ENCODE data around the gene FLT4. TPM values are rescaled to one million over a fixed set of nuclear protein-coding genes. Genes with fewer than 3 reads are reported as not detected.
A peak's percentile ranks its signal among the peaks of the same experiment; 100 is the strongest.

FLT4 gene
- total RNA-seq, 4 donors from 2014 or later: 7.6 to 15.2 (median 10.4) TPM

- TF ChIP-seq EP300 (IDR thresholded peaks at IDR 0.05) (no peak), CTCF (IDR thresholded peaks at IDR 0.05) (no peak), POLR2AphosphoS5 (IDR thresholded peaks at IDR 0.05) (no peak), POLR2A (IDR thresholded peaks at IDR 0.05) (no peak)
These were observed 54.9 kb downstream of the FLT4 start for GRCh38 chr5:180594311-180595045.

GRCh38 chr5:180593446-180594206 is 55.8 kb downstream of the FLT4 start:
- no peaks in the 10 kb centered on the region for H3K36me3 ChIP-seq
- no peak for TF ChIP-seq POLR2A (IDR thresholded peaks at IDR 0.05)
- peaks cover 59% of the 10 kb centered on the region for H3K27me3 ChIP-seq
- no peak for ATAC-seq
- H3K9me3 ChIP-seq: no peaks in the 10 kb centered on the region
- 88 to 90% methylated on average over 6 to 14 of the region's 19 CpGs for WGBS, 2 donors (ENCODE audit: low coverage in 1 of 2)
- no peak overlapping the region for H3K27ac ChIP-seq
- H3K4me1 ChIP-seq: peaks cover 0 to 21% (median 0%) of the 10 kb centered on the region in 3 donors
- no peak overlapping the region for H3K4me3 ChIP-seq

More at GRCh38 chr5:180594311-180595045, 54.9 kb downstream of the FLT4 start:
- Histone ChIP-seq H3K9me3 (no peaks in the 10 kb centered on the region), H3K36me3 (no peaks in the 10 kb centered on the region), H3K27ac (no peak overlapping the region), H3K27me3 (peaks cover 51% of the 10 kb centered on the region), H3K4me3 (no peak overlapping the region), H3K4me1 (peaks cover 0 to 21% (median 0%) of the 10 kb centered on the region in 3 donors)
- no peak for ATAC-seq
- WGBS, 2 donors (ENCODE audit: low coverage in 1 of 2): 56 to 100% methylated on average over 1 to 2 of the region's 17 CpGs

GRCh38 chr5:180592176-180592575 is 57.2 kb downstream of the FLT4 start:
- Histone ChIP-seq H3K27me3 (peaks cover 64% of the 10 kb centered on the region), H3K27ac (no peak overlapping the region), H3K36me3 (no peaks in the 10 kb centered on the region), H3K9me3 (no peaks in the 10 kb centered on the region), H3K4me3 (no peak overlapping the region), H3K4me1 (peaks cover 0 to 21% (median 0%) of the 10 kb centered on the region in 3 donors)
- 86 to 90% methylated on average over 5 to 6 of the region's 10 CpGs for WGBS, 2 donors (ENCODE audit: low coverage in 1 of 2)
- no peak for TF ChIP-seq EP300 (IDR thresholded peaks at IDR 0.05)
- TF ChIP-seq CTCF (IDR thresholded peaks at IDR 0.05): no peak
- no peak for TF ChIP-seq POLR2AphosphoS5 (IDR thresholded peaks at IDR 0.05)
- no peak for TF ChIP-seq POLR2A (IDR thresholded peaks at IDR 0.05)
- ATAC-seq: no peak

GRCh38 chr5:180591311-180591887 is 58.0 kb downstream of the FLT4 start, which contains the start of gene SCGB3A1:
Gene SCGB3A1, minus strand, starts transcription at chr5:180591499. Its CDS starts 37 bp downstream, at chr5:180591462.
- H3K9me3 ChIP-seq: no peaks in the 10 kb centered on the region
- H3K27me3 ChIP-seq: peaks cover 64% of the 10 kb centered on the region
- WGBS, 2 donors (ENCODE audit: low coverage in 1 of 2): 20% methylated on average over 1 of the region's 60 CpGs; no CpG with 5 or more reads in 1 of the 2 donors
- no peak for TF ChIP-seq EP300 (IDR thresholded peaks at IDR 0.05)
- TF ChIP-seq POLR2A (IDR thresholded peaks at IDR 0.05): no peak
- no peak for TF ChIP-seq POLR2AphosphoS5 (IDR thresholded peaks at IDR 0.05)
- TF ChIP-seq CTCF (IDR thresholded peaks at IDR 0.05): no peak
- no peak for ATAC-seq
- no peak within 1 kb of the TSS for H3K27ac ChIP-seq
- H3K4me3 ChIP-seq: peak within 1 kb of the TSS in 1 of 2 donors; percentile 30
- no peaks in the 10 kb centered on the region for H3K36me3 ChIP-seq
- peaks cover 0 to 21% (median 0%) of the 10 kb centered on the region in 3 donors for H3K4me1 ChIP-seq
